ENCODE results near the gene USP6. TPM values are rescaled to one million over a fixed set of nuclear protein-coding genes. Genes with fewer than 3 reads are reported as not detected.
A peak's percentile ranks its signal among the peaks of the same experiment; 100 is the strongest.

The USP6 gene
- total and polyA plus RNA-seq, 2 of the 13 experiments (the other 11 are each of a cell fraction or from before 2014, with no cell fraction given), result 0.04 TPM; not detected in 1

DNA sequence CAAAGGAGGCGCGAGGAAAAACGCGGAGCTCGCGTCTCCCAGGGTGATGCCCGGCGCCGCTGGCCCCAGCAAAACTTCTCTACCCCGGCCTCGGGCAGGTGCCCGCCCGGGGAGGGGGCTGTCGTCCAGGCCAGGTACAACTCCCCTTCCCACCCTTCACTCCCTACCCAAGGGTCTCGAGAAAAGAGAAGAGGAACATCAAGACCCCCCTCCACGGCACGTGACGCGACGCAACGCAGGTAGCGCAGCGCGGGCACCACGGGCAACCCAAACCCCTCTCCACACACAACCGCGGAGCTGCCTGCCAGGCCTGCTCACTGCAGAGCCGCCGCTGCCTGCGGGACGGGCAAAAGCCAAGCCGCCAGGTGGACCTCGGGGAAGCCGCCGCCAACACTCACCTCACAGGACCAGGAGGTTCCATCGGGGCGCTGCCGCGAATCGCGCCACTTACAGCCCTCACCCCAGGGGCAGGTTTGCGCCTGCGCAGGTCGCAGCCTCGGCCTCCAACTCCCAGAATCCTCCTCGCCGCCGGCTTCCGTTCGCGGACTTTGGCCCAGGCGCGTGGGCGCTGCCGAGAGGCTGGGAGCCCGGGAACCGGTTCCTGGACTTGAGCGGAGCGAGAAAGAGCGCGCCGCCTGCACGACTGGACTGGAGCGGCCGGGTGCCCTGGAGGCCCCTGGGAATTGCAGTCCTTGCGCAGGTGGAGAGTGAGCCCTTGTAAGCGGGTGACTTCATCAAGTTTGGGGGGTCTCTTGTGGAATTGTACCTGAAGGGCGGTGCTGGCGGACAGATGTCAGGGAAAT lies 4.2 kb upstream of the USP6 start, which contains the start of gene ZNF232 (continued):
- TF ChIP-seq RFXAP (CRISPR knock-in tag; IDR thresholded peaks at IDR 0.05; ENCODE audit: borderline replicate concordance), result peak; percentile 86; the same call in 1 of the 2 replicates
- TF ChIP-seq, protein P1, sequence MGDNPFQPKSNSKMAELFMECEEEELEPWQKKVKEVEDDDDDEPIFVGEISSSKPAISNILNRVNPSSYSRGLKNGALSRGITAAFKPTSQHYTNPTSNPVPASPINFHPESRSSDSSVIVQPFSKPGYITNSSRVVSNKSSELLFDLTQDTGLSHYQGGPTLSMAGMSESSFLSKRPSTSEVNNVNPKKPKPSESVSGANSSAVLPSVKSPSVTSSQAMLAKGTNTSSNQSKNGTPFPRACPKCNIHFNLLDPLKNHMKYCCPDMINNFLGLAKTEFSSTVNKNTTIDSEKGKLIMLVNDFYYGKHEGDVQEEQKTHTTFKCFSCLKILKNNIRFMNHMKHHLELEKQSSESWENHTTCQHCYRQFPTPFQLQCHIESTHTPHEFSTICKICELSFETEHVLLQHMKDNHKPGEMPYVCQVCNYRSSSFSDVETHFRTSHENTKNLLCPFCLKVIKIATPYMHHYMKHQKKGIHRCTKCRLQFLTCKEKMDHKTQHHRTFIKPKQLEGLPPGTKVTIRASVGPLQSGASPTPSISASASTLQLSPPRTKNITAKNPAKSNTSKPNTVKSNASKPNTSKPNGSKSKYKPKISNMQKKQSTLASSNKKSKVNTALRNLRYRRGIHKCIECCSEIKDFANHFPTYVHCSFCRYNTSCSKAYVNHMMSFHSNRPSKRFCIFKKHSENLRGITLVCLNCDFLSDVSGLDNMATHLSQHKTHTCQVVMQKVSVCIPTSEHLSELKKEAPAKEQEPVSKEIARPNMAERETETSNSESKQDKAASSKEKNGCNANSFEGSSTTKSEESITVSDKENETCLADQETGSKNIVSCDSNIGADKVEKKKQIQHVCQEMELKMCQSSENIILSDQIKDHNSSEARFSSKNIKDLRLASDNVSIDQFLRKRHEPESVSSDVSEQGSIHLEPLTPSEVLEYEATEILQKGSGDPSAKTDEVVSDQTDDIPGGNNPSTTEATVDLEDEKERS (CRISPR knock-in tag; IDR thresholded peaks at IDR 0.05), result no peak
- TF ChIP-seq, protein P2, sequence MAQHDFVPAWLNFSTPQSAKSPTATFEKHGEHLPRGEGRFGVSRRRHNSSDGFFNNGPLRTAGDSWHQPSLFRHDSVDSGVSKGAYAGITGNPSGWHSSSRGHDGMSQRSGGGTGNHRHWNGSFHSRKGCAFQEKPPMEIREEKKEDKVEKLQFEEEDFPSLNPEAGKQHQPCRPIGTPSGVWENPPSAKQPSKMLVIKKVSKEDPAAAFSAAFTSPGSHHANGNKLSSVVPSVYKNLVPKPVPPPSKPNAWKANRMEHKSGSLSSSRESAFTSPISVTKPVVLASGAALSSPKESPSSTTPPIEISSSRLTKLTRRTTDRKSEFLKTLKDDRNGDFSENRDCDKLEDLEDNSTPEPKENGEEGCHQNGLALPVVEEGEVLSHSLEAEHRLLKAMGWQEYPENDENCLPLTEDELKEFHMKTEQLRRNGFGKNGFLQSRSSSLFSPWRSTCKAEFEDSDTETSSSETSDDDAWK (CRISPR knock-in tag; IDR thresholded peaks at IDR 0.05), result no peak
- no peak for TF ChIP-seq ZNF282 (IDR thresholded peaks at IDR 0.05; ENCODE audit: partially characterized antibody)
- 0 out of 2 replicates have a peak, but pooled peaks have one; percentile 49 for TF ChIP-seq ZNF235 (CRISPR knock-in tag; IDR thresholded peaks at IDR 0.05; ENCODE audit: borderline replicate concordance)
- TF ChIP-seq NFATC3 (CRISPR knock-in tag; IDR thresholded peaks at IDR 0.05), result 0 out of 2 replicates have a peak, but pooled peaks have one; percentile 57
- TF ChIP-seq HNRNPL (IDR thresholded peaks at IDR 0.05; ENCODE audit: low read depth, low read length), result peak; percentile 81; the same call in 1 of the 2 replicates
- TF ChIP-seq ZNF292 (CRISPR knock-in tag; IDR thresholded peaks at IDR 0.05; ENCODE audit: borderline replicate concordance, low read depth), result peak; percentile 78
- TF ChIP-seq ZFY (CRISPR knock-in tag; IDR thresholded peaks at IDR 0.05), result peak; percentile 85
- peak; percentile 74; the same call in 1 of the 2 replicates for TF ChIP-seq HDAC2 (CRISPR knock-in tag; IDR thresholded peaks at IDR 0.05)
- peak; percentile 66; the same call in 1 of the 2 replicates for TF ChIP-seq TGIF2 (CRISPR knock-in tag; IDR thresholded peaks at IDR 0.05)
- TF ChIP-seq ZNF891 (CRISPR knock-in tag; IDR thresholded peaks at IDR 0.05), result peak; percentile 75; the same call in 1 of the 2 replicates
- TF ChIP-seq, protein P3, sequence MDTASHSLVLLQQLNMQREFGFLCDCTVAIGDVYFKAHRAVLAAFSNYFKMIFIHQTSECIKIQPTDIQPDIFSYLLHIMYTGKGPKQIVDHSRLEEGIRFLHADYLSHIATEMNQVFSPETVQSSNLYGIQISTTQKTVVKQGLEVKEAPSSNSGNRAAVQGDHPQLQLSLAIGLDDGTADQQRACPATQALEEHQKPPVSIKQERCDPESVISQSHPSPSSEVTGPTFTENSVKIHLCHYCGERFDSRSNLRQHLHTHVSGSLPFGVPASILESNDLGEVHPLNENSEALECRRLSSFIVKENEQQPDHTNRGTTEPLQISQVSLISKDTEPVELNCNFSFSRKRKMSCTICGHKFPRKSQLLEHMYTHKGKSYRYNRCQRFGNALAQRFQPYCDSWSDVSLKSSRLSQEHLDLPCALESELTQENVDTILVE (CRISPR knock-in tag; IDR thresholded peaks at IDR 0.05), result peak; percentile 76; the same call in 1 of the 2 replicates
- peak; percentile 87; the same call in 1 of the 2 replicates for TF ChIP-seq ZNF569 (CRISPR knock-in tag; IDR thresholded peaks at IDR 0.05; ENCODE audit: borderline replicate concordance)
- peak; percentile 95; the same call in 1 of the 2 replicates for TF ChIP-seq NRL (CRISPR knock-in tag; IDR thresholded peaks at IDR 0.05; ENCODE audit: borderline replicate concordance)
- TF ChIP-seq MIER3 (CRISPR knock-in tag; IDR thresholded peaks at IDR 0.05; ENCODE audit: borderline replicate concordance), result peak; percentile 64; the same call in 1 of the 2 replicates
- peak; percentile 33; the same call in 1 of the 2 replicates for TF ChIP-seq ZBTB7A (CRISPR knock-in tag; IDR thresholded peaks at IDR 0.05)
- no peak for TF ChIP-seq ZFP62 (CRISPR knock-in tag; IDR thresholded peaks at IDR 0.05)
- TF ChIP-seq TCF7 (IDR thresholded peaks at IDR 0.05; ENCODE audit: low read depth), result no peak
- peak; percentile 92; the same call in 1 of the 2 replicates for TF ChIP-seq ZNF441 (CRISPR knock-in tag; IDR thresholded peaks at IDR 0.05; ENCODE audit: borderline replicate concordance)
- peak; percentile 77 for TF ChIP-seq YY1 (IDR thresholded peaks at IDR 0.05; ENCODE audit: insufficient read depth, insufficient replicate concordance, low read depth, low read length)
- TF ChIP-seq, protein P4, sequence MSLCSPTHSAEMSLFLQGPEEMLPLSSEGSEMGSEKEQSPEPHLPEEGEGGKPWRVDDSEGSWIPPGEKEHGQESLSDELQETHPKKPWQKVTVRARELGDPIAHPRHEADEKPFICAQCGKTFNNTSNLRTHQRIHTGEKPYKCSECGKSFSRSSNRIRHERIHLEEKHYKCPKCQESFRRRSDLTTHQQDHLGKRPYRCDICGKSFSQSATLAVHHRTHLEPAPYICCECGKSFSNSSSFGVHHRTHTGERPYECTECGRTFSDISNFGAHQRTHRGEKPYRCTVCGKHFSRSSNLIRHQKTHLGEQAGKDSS (CRISPR knock-in tag; IDR thresholded peaks at IDR 0.05; ENCODE audit: borderline replicate concordance, low read depth), result no peak; the same call in 1 of the 2 replicates
- TF ChIP-seq SMC3 (IDR thresholded peaks at IDR 0.05; ENCODE audit: low read length), result no peak
- TF ChIP-seq ZNF143 (CRISPR knock-in tag; IDR thresholded peaks at IDR 0.05), result peak; percentile 96

All from HepG2 (cell line).